Right lung (tissue), 5 donors: ENCODE measurements around the gene SLF1. TPM values are rescaled to one million over a fixed set of nuclear protein-coding genes. Genes with fewer than 3 reads are reported as not detected.

Source experiments
- DNase-seq, 2 donors: peaks; one replicate each; pipeline ENCODE4 v3.0.0-alpha.2; 2013
- polyA plus RNA-seq, 5 donors: library from polyadenylated mRNA; unstranded; fragments of 120-200 nt; gene quantifications; one replicate each; pipeline versions ENCODE4 v1.2.1 to v1.2.3, GENCODE V29; 2013; ENCODE audit warnings: inconsistent platforms in 1 of 5, low replicate concordance in 1 of 5; ENCODE audit not compliant: insufficient read length in 5 of 5, insufficient read depth in 1 of 5

The SLF1 gene
- polyA plus RNA-seq, 5 donors: 13.8 to 29.0 (median 21.6) TPM

DNA sequence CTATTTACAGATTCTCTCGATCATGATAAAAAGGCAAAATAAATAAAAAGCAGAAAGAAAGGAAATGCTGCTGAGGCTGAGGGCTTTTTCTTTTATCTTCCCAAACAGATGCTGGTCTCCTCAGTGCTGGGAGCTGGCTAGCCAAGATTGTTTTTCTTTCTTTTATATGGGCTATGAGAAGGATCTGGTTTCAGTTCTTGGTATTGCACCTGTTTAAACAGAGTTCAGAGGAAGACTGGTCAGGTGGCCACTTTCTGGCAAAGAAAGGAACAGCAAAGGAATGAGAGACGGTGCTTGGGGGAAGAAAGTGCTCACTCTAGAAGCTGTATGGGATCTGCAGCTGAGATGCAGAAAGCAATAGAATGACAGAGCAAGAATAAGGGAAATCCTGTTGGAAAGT, 88.9 kb downstream of the SLF1 start:
- DNase-seq: no peak

GRCh38 chr5:94709277-94709676, 90.8 kb downstream of the SLF1 start:
- no peak for DNase-seq

GRCh38 chr5:94711785-94712184, 93.3 kb downstream of the SLF1 start:
- DNase-seq: no peak

DNA sequence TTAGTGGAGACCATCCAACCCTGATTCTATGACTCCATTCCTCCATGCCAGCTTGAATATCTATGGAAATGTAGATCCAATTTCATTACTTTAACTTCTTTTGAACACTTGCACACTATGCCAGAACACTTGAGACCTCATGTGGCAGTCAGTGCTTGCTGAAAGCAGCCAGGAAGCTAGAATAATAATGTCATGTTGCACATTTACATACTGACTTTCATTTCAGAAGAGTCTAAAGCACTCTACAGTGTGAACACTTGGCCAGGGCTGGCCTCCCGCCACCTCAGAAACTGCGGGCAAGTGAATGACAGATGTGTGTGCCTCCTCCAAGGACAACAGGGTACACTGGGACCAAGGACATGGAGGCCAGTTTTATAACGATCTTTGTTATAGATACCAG, 97.3 kb downstream of the SLF1 start:
- DNase-seq: no peak

GRCh38 chr5:94725142-94725541, 106.7 kb downstream of the SLF1 start:
- DNase-seq: no peak

GRCh38 chr5:94731471-94731870, 113.0 kb downstream of the SLF1 start:
- DNase-seq: no peak

DNA sequence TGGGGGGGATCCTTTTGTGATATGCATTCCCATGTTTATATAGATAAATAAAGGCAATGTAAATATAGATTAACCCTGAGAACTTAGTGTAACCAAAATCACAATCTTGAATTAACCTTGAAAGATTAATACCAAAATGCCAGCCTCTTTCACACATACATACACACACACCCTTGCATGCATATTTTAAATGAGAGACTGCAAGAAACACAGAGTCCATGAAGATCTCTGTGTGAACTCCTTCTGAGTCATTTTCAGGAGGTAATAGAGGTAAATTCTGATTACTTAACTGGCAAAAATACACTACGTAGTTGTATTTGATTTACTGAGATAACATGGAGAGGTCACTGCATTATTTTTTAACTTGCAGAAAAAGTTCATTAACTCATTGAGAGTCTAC, 118.0 kb downstream of the SLF1 start:
- DNase-seq: no peak

DNA sequence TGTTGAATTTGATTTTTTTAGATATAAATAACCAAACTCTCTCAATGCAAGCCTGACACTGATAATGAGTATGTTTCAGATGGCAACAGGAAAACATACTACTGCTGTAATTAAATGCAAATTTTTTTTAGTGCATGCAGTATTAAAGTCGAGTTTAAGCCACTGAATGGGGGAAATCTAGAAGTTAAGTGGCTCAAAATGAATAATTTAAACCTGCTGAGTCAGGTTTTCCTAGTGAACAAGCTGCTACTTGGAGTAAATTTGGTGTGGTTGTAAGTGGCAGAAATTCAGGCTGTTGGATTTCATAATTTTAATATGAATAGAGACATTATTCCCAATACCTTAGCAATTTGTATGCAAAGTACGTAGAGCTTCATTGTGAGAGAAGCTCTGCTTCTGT, 121.8 kb downstream of the SLF1 start:
- DNase-seq: no peak

- no peak for DNase-seq
Observed at GRCh38 chr5:94742852-94743251, 124.4 kb downstream of the SLF1 start.

DNA sequence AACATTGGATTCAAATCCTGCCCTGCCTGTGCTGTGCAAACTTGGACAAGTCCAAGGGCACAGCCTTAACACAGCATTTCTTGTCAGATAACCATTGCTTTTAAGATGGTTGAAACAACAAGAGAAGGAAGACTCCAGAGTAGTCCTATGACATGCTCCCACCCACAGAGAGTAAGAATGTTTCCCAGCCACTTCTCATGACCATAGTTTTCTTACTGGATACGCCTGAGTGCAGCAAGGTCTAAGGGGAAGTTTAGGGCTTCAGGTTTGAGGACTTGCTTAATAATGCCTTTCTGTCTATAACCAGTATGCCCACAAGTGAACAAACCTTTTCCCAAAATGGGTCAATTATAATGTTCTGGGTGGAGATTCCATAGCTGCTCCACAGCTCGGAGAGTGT, 126.4 kb downstream of the SLF1 start:
- DNase-seq: no peak

GRCh38 chr5:94745786-94746730, 127.6 kb downstream of the SLF1 start:
- no peak for DNase-seq

DNA sequence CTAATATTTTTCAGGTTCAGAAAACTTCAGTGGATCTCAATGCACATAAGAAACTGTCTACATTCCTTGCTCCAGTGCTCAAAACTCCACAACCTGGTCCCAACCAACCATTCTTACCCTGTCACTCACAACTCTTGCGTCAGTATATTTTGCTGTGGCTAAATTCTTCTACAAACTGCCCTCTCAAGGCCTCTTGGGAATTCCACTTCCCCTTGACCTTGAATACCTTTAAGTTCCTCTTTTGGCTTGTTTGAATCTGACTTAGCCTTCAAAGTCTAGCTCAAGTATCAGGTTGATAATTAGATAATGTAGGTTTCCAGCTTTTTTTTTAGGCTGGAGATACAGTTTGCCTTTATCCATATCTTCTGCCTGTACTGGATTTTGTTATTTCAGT, 128.3 kb downstream of the SLF1 start:
- no peak for DNase-seq

Other genes with a start within 250 kb of the SLF1 start
- 1 to 10 TPM; 5.0 to 8.0 (median 6.0) TPM for gene KIAA0825, start 65 bp upstream of the SLF1 start, polyA plus RNA-seq